ENCODE measurements around the gene RBMS2. TPM values are rescaled to one million over a fixed set of nuclear protein-coding genes. Genes with fewer than 3 reads are reported as not detected.

Gene RBMS2
- total RNA-seq, 4 donors from 2014 or later: 17.3 to 55.1 (median 25.2) TPM

GRCh38 chr12:56545023-56545604 is 23.5 kb downstream of the RBMS2 start:
- WGBS, 2 donors (ENCODE audit: low coverage in 1 of 2): 78 to 79% methylated on average over 3 of the region's 3 CpGs
- in situ Hi-C loops (cut with MboI; ENCODE audit: low pct_ligation_motif_present in 1 of 4, low pct_unique_long_range_greater_than_20kb in 1 of 4, low sequenced_read_pairs in 3 of 4) (no loop called here), intact Hi-C loops (cut with DNase I; ENCODE audit: low total_unique reads) (no loop called here)
- Histone ChIP-seq H3K27me3 (no peaks in the 10 kb centered on the region), H3K4me1 (peaks cover 0 to 5% (median 1%) of the 10 kb centered on the region in 4 donors), H3K27ac (no peak overlapping the region), H3K36me3 (no peaks in the 10 kb centered on the region), H3K9me3 (no peaks in the 10 kb centered on the region), H3K4me3 (no peak overlapping the region)
- DNase-seq: no peak
- TF ChIP-seq CTCF (IDR thresholded peaks at IDR 0.05) (no peak), POLR2A (IDR thresholded peaks at IDR 0.05) (no peak), EP300 (IDR thresholded peaks at IDR 0.05; ENCODE audit: low read depth) (no peak), POLR2AphosphoS5 (IDR thresholded peaks at IDR 0.05) (no peak)

DNA sequence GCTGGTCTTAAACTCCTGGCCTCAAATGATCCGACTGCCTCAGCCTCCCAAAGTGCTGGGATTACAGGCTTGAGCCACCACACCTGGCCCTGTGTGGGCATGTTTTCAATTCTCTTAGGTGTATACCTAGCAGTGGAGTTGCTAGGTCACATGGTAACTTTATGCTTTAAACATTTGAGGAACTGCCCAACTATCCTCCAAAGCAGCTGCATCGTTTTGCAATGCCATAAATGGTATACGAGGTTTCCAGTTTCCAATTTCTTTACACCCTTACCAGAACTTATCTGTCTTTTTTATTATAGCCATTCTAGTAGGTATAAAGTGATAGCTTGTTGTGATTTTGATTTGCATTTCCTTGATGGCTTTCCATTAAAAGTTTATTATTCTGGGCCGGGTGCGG is 25.1 kb downstream of the RBMS2 start:
- Histone ChIP-seq H3K36me3 (no peaks in the 10 kb centered on the region), H3K27ac (peak overlapping the region in 3 of 4 donors; percentile 8 to 42 (median 26)), H3K4me1 (peaks cover 0 to 5% (median 1%) of the 10 kb centered on the region in 4 donors), H3K4me3 (no peak overlapping the region), H3K9me3 (no peaks in the 10 kb centered on the region), H3K27me3 (no peaks in the 10 kb centered on the region)
- WGBS, 2 donors (ENCODE audit: low coverage in 1 of 2): 50 to 61% methylated on average over 2 to 5 of the region's 5 CpGs
- in situ Hi-C loops (cut with MboI; ENCODE audit: low pct_ligation_motif_present in 1 of 4, low pct_unique_long_range_greater_than_20kb in 1 of 4, low sequenced_read_pairs in 3 of 4) (no loop called here), intact Hi-C loops (cut with DNase I; ENCODE audit: low total_unique reads) (loop anchor here (1.0 kb wide), 1 partner anchor 23 kb away; no protein-coding TSS in a partner anchor)
- TF ChIP-seq CTCF (IDR thresholded peaks at IDR 0.05) (no peak), POLR2AphosphoS5 (IDR thresholded peaks at IDR 0.05) (no peak), EP300 (IDR thresholded peaks at IDR 0.05; ENCODE audit: low read depth) (no peak), POLR2A (IDR thresholded peaks at IDR 0.05) (no peak)
- DNase-seq: no peak

DNA sequence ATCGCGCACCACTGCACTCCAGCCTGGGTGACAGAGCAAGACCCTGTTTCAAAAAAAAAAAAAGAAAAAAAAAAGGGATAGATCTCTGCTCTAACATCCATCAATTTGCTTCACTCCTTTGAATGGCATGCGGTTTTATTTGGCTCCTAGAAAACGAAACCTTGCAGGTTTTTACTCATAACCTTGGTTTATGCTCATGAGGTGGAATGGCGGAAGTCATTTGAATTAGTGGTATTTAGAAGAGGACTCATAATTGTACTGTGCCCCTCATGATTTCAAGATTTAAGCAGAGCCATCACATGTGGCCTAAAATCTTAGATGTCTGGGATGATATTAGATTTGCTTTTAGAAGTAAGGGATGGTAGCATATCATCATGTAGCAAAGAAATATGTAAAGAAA is 29.4 kb downstream of the RBMS2 start:
- no peaks in the 10 kb centered on the region for H3K9me3 ChIP-seq
- no peak for DNase-seq
- no peak overlapping the region for H3K4me3 ChIP-seq
- no peak for TF ChIP-seq POLR2A (IDR thresholded peaks at IDR 0.05)
- TF ChIP-seq CTCF (IDR thresholded peaks at IDR 0.05): no peak
- TF ChIP-seq POLR2AphosphoS5 (IDR thresholded peaks at IDR 0.05): no peak
- no peak for TF ChIP-seq EP300 (IDR thresholded peaks at IDR 0.05; ENCODE audit: low read depth)
- no peaks in the 10 kb centered on the region for H3K27me3 ChIP-seq
- intact Hi-C loops (cut with DNase I; ENCODE audit: low total_unique reads) (no loop called here), in situ Hi-C loops (cut with MboI; ENCODE audit: low pct_ligation_motif_present in 1 of 4, low pct_unique_long_range_greater_than_20kb in 1 of 4, low sequenced_read_pairs in 3 of 4) (no loop called here)
- H3K27ac ChIP-seq: no peak overlapping the region
- peaks cover 0 to 5% (median 1%) of the 10 kb centered on the region in 4 donors for H3K4me1 ChIP-seq
- H3K36me3 ChIP-seq: no peaks in the 10 kb centered on the region
- 90 to 100% methylated on average over 5 of the region's 5 CpGs for WGBS, 2 donors (ENCODE audit: low coverage in 1 of 2)

- in situ Hi-C loops (cut with MboI; ENCODE audit: low pct_ligation_motif_present in 1 of 4, low pct_unique_long_range_greater_than_20kb in 1 of 4, low sequenced_read_pairs in 3 of 4): no loop called here
Observed at GRCh38 chr12:56565510-56566101, 44.0 kb downstream of the RBMS2 start.

More at GRCh38 chr12:56565510-56566101, 44.0 kb downstream of the RBMS2 start:
- no peaks in the 10 kb centered on the region for H3K36me3 ChIP-seq
- no peak overlapping the region for H3K4me3 ChIP-seq
- intact Hi-C loops (cut with DNase I; ENCODE audit: low total_unique reads): no loop called here
- H3K4me1 ChIP-seq: peaks cover 13 to 31% (median 15%) of the 10 kb centered on the region in 4 donors
- no peaks in the 10 kb centered on the region for H3K27me3 ChIP-seq
- DNase-seq: peak; percentile 76
- 0 to 6% methylated on average over 1 to 6 of the region's 6 CpGs for WGBS, 2 donors (ENCODE audit: low coverage in 1 of 2)
- peak; percentile 55 to 79 (median 64) for TF ChIP-seq POLR2AphosphoS5 (IDR thresholded peaks at IDR 0.05)
- TF ChIP-seq CTCF (IDR thresholded peaks at IDR 0.05): no peak
- TF ChIP-seq POLR2A (IDR thresholded peaks at IDR 0.05): peak; percentile 21
- peak; percentile 54 for TF ChIP-seq EP300 (IDR thresholded peaks at IDR 0.05; ENCODE audit: low read depth)
- no peaks in the 10 kb centered on the region for H3K9me3 ChIP-seq
- H3K27ac ChIP-seq: peak overlapping the region; percentile 66 to 84 (median 80)

Data from transverse colon (tissue), 4 donors.